Measurements from ENCODE around the gene MARCHF11.

DNA sequence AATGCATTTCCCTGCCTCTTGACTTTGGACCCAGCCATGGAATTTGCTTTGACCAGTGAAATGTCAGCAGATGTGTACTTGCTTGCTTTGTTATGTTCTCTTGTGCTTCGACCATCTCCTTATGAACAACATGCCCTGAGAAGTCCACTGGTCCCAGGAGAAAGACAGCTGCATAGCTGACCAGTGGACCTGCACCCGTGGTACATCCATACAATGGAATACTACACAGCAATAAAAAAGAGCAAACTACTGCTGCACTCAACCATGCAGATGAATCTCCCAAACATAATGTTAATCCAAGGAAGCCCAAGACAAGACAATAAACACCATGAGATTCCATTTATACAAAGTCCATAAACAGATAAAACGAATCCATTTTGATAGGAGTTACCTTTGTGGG is 30.0 kb downstream of the MARCHF11 start:
- TF ChIP-seq RNF2 (IDR thresholded peaks at IDR 0.05; ENCODE audit: borderline replicate concordance, low read depth, low read length, missing control alignments, poor library complexity, severe bottlenecking): no peak
- no peak for TF ChIP-seq POLR2A (IDR thresholded peaks at IDR 0.05; ENCODE audit: control extremely low read depth in 1 of 2, low read depth in 2 of 2, low read length in 2 of 2)
- TF ChIP-seq JUND (IDR thresholded peaks at IDR 0.05; ENCODE audit: low read length): no peak
- TF ChIP-seq SRF (IDR thresholded peaks at IDR 0.05; ENCODE audit: low read depth, low read length): no peak
- no peak for TF ChIP-seq TBP (IDR thresholded peaks at IDR 0.05; ENCODE audit: low read depth, low read length)
- TF ChIP-seq RFX5 (IDR thresholded peaks at IDR 0.05; ENCODE audit: borderline replicate concordance, low read depth, low read length): no peak
- no peak for TF ChIP-seq EZH2 (IDR thresholded peaks at IDR 0.05; ENCODE audit: low read depth, low read length, severe bottlenecking)
- TF ChIP-seq JUN (IDR thresholded peaks at IDR 0.05; ENCODE audit: low read depth, low read length): no peak
- no peak for TF ChIP-seq YY1 (IDR thresholded peaks at IDR 0.05; ENCODE audit: low read depth, low read length)
- TF ChIP-seq, protein P1, sequence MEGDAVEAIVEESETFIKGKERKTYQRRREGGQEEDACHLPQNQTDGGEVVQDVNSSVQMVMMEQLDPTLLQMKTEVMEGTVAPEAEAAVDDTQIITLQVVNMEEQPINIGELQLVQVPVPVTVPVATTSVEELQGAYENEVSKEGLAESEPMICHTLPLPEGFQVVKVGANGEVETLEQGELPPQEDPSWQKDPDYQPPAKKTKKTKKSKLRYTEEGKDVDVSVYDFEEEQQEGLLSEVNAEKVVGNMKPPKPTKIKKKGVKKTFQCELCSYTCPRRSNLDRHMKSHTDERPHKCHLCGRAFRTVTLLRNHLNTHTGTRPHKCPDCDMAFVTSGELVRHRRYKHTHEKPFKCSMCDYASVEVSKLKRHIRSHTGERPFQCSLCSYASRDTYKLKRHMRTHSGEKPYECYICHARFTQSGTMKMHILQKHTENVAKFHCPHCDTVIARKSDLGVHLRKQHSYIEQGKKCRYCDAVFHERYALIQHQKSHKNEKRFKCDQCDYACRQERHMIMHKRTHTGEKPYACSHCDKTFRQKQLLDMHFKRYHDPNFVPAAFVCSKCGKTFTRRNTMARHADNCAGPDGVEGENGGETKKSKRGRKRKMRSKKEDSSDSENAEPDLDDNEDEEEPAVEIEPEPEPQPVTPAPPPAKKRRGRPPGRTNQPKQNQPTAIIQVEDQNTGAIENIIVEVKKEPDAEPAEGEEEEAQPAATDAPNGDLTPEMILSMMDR (IDR thresholded peaks at IDR 0.05; ENCODE audit: control extremely low read depth in 1 of 3, insufficient read depth in 1 of 3, low read depth in 1 of 3, low read length in 3 of 3): no peak
- no peak for TF ChIP-seq GABPA (IDR thresholded peaks at IDR 0.05; ENCODE audit: borderline replicate concordance, insufficient read depth, low read length)

All from H1 (cell line).